Activated T-helper 2 cell treated with anti-CD3 and anti-CD28 coated beads, Interferon-gamma antibody, Interleukin-2, Interleukin-4, amounts not matched to agents 10 μg/mL and 5 μg/mL and 100 μg/mL, durations not matched to agents 14 hours and 24 hours and 36 hours (primary cell): ENCODE results near the gene COBL. TPM values are rescaled to one million over a fixed set of nuclear protein-coding genes. Genes with fewer than 3 reads are reported as not detected.

Experiments used
- DNase-seq: peaks from one replicate; pipeline ENCODE4 v3.0.0; 2021; ENCODE audit warnings: low spot score
- H3K27ac Mint-ChIP-seq: one replicate; pipeline ENCODE4 v1.8.0; 2021; ENCODE audit warnings: mixed read lengths
- H3K27me3 Mint-ChIP-seq: one replicate; pipeline ENCODE4 v1.8.0; 2021; ENCODE audit warnings: low read depth, mixed read lengths
- H3K36me3 Mint-ChIP-seq: one replicate; pipeline ENCODE4 v1.8.0; 2021; ENCODE audit warnings: low read depth, mixed read lengths
- H3K4me1 Mint-ChIP-seq: one replicate; pipeline ENCODE4 v1.8.0; 2021; ENCODE audit warnings: low read depth, mixed read lengths
- H3K4me3 Mint-ChIP-seq: one replicate; pipeline ENCODE4 v1.8.0; 2021; ENCODE audit warnings: low read depth, mild to moderate bottlenecking, moderate library complexity, mixed read lengths
- H3K9me3 Mint-ChIP-seq: one replicate; pipeline ENCODE4 v1.8.0; 2021; ENCODE audit warnings: mixed read lengths
- intact Hi-C: fragments of 100-400 bp; cut with micrococcal nuclease; formaldehyde crosslinking; loops from one replicate; pipeline ENCODE4 v1.15.1; 2023
- total RNA-seq: library from RNA; stranded (reverse); gene quantifications from 2 replicates; pipeline ENCODE4 v1.2.3, GENCODE V29; 2022

The COBL gene
- total RNA-seq, 1 donor from 2014 or later: not detected

- H3K4me3 Mint-ChIP-seq: no peak overlapping the region
- H3K27ac Mint-ChIP-seq: no peak overlapping the region
- H3K27me3 Mint-ChIP-seq: peaks cover 2% of the 10 kb centered on the region
- no peaks in the 10 kb centered on the region for H3K4me1 Mint-ChIP-seq
- no peak for DNase-seq
- no peaks in the 10 kb centered on the region for H3K9me3 Mint-ChIP-seq
- intact Hi-C loops: no loop called here
- no peaks in the 10 kb centered on the region for H3K36me3 Mint-ChIP-seq
Measured at GRCh38 chr7:51062222-51062987, 254.2 kb downstream of the COBL start.

DNA sequence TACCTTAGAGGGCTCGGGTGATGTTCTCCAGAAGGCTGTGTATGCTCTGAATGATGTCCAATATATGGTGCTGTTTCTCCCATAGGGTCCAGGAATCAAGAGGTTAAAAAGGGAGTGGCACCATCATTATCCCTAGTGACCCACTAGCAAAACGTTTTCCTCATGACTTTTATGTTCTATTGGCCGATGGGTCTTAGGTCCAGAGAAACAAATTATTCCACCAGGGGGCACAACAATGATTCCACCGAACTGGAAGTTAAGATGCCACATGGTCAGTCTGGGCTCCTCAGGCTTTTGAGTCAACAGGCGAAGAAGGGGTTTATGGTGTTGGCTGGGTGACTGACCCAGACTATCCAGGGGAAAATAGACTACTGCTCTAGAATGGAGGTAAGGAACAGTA, 256.1 kb downstream of the COBL start:
- Mint-ChIP-seq H3K4me3 (no peak overlapping the region), H3K36me3 (no peaks in the 10 kb centered on the region), H3K9me3 (no peaks in the 10 kb centered on the region), H3K27me3 (peaks cover 2% of the 10 kb centered on the region), H3K4me1 (no peaks in the 10 kb centered on the region), H3K27ac (no peak overlapping the region)
- DNase-seq: no peak
- intact Hi-C loops: no loop called here

- Mint-ChIP-seq H3K4me1 (no peaks in the 10 kb centered on the region), H3K4me3 (no peak overlapping the region), H3K9me3 (no peaks in the 10 kb centered on the region), H3K36me3 (no peaks in the 10 kb centered on the region), H3K27ac (no peak overlapping the region), H3K27me3 (peaks cover 2% of the 10 kb centered on the region)
- no peak for DNase-seq
- intact Hi-C loops: no loop called here
Measured at GRCh38 chr7:51059504-51060142, 257.0 kb downstream of the COBL start.

DNA sequence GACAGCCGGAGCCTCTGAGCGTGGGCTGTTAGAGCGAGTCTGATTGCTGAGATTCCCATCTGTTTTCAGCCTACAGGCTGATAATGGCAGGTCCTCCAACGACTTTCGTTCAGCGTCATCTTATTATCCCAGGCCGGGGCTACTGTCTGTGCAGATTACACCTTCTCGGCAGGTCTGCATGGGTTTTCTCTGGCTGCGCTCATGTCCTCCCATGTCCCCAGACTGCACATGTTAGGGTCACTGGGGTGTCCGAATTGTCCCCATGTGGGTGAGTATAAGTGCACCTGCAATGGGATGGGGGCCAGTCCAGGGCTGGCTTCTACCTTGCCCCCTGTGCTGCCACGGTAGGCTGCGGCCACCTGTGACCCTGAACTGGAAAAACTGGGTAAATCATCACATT, 257.8 kb downstream of the COBL start:
- Mint-ChIP-seq H3K4me3 (no peak overlapping the region), H3K9me3 (no peaks in the 10 kb centered on the region), H3K27me3 (peaks cover 2% of the 10 kb centered on the region), H3K27ac (no peak overlapping the region), H3K4me1 (no peaks in the 10 kb centered on the region), H3K36me3 (no peaks in the 10 kb centered on the region)
- no peak for DNase-seq
- intact Hi-C loops: no loop called here

GRCh38 chr7:51055039-51055840, 261.4 kb downstream of the COBL start:
- H3K9me3 Mint-ChIP-seq: no peaks in the 10 kb centered on the region
- intact Hi-C loops: no loop called here
- H3K27ac Mint-ChIP-seq: no peak overlapping the region
- H3K27me3 Mint-ChIP-seq: peaks cover 6% of the 10 kb centered on the region
- no peaks in the 10 kb centered on the region for H3K36me3 Mint-ChIP-seq
- H3K4me3 Mint-ChIP-seq: no peak overlapping the region
- no peak for DNase-seq
- no peaks in the 10 kb centered on the region for H3K4me1 Mint-ChIP-seq

DNA sequence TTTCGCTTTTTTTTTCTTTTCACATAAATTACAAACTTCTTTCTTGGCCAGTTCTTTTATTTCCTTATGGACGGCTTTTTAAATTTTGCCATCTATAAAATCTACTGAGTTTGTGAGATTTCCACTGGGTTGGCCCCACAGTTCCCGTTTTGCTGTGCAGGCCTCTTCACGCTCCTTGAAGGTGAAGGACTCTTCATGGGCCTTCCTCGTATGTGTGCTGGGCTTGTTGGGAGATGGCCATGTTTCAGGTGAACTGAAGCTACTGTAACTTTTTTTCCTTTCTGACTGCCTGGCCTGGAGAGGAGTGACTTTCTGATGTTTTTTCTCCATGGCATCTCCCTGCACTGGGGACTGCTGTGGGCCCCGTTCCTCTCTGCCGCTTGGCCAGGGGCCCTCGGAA, 262.4 kb downstream of the COBL start:
- Mint-ChIP-seq H3K9me3 (no peaks in the 10 kb centered on the region), H3K4me3 (no peak overlapping the region), H3K4me1 (no peaks in the 10 kb centered on the region), H3K27me3 (peaks cover 6% of the 10 kb centered on the region), H3K27ac (no peak overlapping the region), H3K36me3 (no peaks in the 10 kb centered on the region)
- DNase-seq: no peak
- intact Hi-C loops: no loop called here

DNA sequence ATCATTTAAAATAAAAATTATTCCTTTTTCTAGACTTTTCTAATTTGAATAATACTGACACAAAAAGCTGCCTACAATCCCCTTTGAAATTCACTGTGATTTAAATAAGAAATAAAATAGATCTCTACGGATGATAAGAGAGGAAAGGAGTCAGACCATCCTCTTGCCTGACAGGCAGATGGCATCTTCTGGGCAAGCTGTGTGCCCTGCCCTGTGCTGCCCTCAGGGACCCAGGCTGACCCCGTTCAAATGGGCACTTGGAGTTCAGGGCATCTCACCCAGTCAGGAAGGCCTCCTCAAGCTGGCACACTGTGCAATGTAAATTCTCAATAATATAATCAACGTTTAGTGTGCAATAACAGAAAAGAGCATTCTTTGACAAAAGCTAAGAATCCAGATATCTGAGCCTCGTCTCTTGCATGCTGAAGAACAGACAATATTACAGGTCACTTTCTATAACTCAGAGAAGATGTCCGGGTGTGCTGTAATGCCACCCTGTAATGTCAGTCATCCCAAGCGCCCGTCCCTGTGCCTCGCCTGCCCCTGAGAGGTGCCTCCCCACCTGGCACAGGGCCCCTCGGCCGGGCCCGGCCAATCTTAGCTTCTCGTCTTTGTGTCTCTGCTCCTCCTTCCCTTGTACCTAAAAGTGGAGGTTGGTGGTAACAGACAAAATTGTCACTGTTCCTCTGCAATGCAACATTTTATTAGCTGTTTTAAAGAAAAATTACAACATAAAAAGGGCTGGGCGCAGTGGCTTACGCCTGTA, 263.3 kb downstream of the COBL start:
- Mint-ChIP-seq H3K27me3 (peaks cover 9% of the 10 kb centered on the region), H3K4me1 (no peaks in the 10 kb centered on the region), H3K9me3 (no peaks in the 10 kb centered on the region), H3K36me3 (no peaks in the 10 kb centered on the region), H3K4me3 (no peak overlapping the region), H3K27ac (no peak overlapping the region)
- no peak for DNase-seq
- intact Hi-C loops: no loop called here

GRCh38 chr7:51046482-51046881, 270.1 kb downstream of the COBL start:
- intact Hi-C loops: no loop called here
- Mint-ChIP-seq H3K9me3 (no peaks in the 10 kb centered on the region), H3K27ac (no peak overlapping the region), H3K36me3 (no peaks in the 10 kb centered on the region), H3K4me1 (no peaks in the 10 kb centered on the region), H3K4me3 (no peak overlapping the region), H3K27me3 (peaks cover 7% of the 10 kb centered on the region)
- DNase-seq: no peak

DNA sequence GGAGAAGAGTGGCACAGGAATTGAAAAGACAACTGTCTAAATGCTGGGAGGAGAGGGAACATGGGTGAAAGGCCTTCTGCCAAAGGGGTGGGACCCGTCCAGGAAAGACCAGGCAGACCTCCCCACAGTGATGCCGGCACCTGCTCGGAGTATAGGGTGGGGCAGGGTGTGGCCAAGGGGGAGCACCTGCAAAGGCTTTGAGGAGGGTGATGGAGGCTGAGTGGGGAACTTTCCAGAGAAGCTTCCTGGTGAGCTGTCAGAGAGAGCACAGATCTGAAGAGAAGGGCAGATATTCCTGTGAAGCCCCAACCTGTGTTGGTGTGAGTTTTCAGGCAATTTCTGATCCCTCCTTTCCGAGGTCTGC, 270.5 kb downstream of the COBL start:
- Mint-ChIP-seq H3K9me3 (no peaks in the 10 kb centered on the region), H3K4me1 (no peaks in the 10 kb centered on the region)

GRCh38 chr7:51045319-51046102, 271.1 kb downstream of the COBL start:
- DNase-seq: no peak
- no peaks in the 10 kb centered on the region for H3K36me3 Mint-ChIP-seq
- intact Hi-C loops: no loop called here
- H3K9me3 Mint-ChIP-seq: no peaks in the 10 kb centered on the region
- H3K4me3 Mint-ChIP-seq: no peak overlapping the region
- H3K27me3 Mint-ChIP-seq: peaks cover 3% of the 10 kb centered on the region
- no peak overlapping the region for H3K27ac Mint-ChIP-seq
- no peaks in the 10 kb centered on the region for H3K4me1 Mint-ChIP-seq

More for the DNA sequence above, 270.5 kb downstream of the COBL start:
- Mint-ChIP-seq H3K27me3 (peaks cover 5% of the 10 kb centered on the region), H3K36me3 (no peaks in the 10 kb centered on the region), H3K27ac (no peak overlapping the region), H3K4me3 (no peak overlapping the region)
- no peak for DNase-seq
- intact Hi-C loops: no loop called here

GRCh38 chr7:51043461-51043860, 273.1 kb downstream of the COBL start:
- DNase-seq: no peak
- no peaks in the 10 kb centered on the region for H3K27me3 Mint-ChIP-seq
- no peaks in the 10 kb centered on the region for H3K4me1 Mint-ChIP-seq
- H3K27ac Mint-ChIP-seq: no peak overlapping the region
- H3K4me3 Mint-ChIP-seq: no peak overlapping the region
- H3K36me3 Mint-ChIP-seq: no peaks in the 10 kb centered on the region
- no peaks in the 10 kb centered on the region for H3K9me3 Mint-ChIP-seq
- intact Hi-C loops: no loop called here

- intact Hi-C loops: no loop called here
- no peaks in the 10 kb centered on the region for H3K9me3 Mint-ChIP-seq
- H3K4me3 Mint-ChIP-seq: no peak overlapping the region
- no peaks in the 10 kb centered on the region for H3K27me3 Mint-ChIP-seq
- no peak overlapping the region for H3K27ac Mint-ChIP-seq
- H3K4me1 Mint-ChIP-seq: no peaks in the 10 kb centered on the region
- no peaks in the 10 kb centered on the region for H3K36me3 Mint-ChIP-seq
- no peak for DNase-seq
Measured at GRCh38 chr7:51040787-51041186, 275.8 kb downstream of the COBL start.
